Testis (tissue), 2 donors: ENCODE results near the gene PRRC2A.

Source experiments
- CTCF ChIP-seq, 3 experiments: fragments of 450-650 bp in 2 of 3; fragments of 200-600 bp in 1 of 3; sonication (generic) in 1 of 3; IDR thresholded peaks; one replicate each; pipeline ENCODE4 v1.5.1; 2016 to 2019; ENCODE audit warnings: antibody characterized with exemption in 3 of 3, mild to moderate bottlenecking in 2 of 3, moderate library complexity in 1 of 3
- POLR2A ChIP-seq: fragments of 450-650 bp; IDR thresholded peaks from one replicate; pipeline ENCODE4 v1.6.1; 2017; ENCODE audit warnings: antibody characterized with exemption, mild to moderate bottlenecking, moderate library complexity

- TF ChIP-seq POLR2A (no peak), CTCF (IDR thresholded peaks at IDR 0.05) (no peak)
Observed at GRCh38 chr6:31580438-31580740, 40.1 kb upstream of the PRRC2A start.
